Activated CD4-positive, alpha-beta T cell treated with anti-CD3 and anti-CD28 coated beads, Interleukin-2, amount 10 ng/mL, durations not matched to agents 7 days and 5 days (primary cell): ENCODE data around the gene SNAP47. TPM values are rescaled to one million over a fixed set of nuclear protein-coding genes. Genes with fewer than 3 reads are reported as not detected.

Source experiments
- CTCF ChIA-PET: fragments of 350-600 bp; sonication (Branson Sonifier 250); formaldehyde crosslinking; loops from one replicate; lab custom pipeline; 2021; ENCODE audit warnings: antibody characterized with exemption; lab: Charles Lee
- POLR2A ChIA-PET: fragments of 350-600 bp; sonication (Branson Sonifier 250); formaldehyde crosslinking; loops from one replicate; lab custom pipeline; 2021; ENCODE audit warnings: antibody characterized with exemption; lab: Charles Lee
- DNase-seq: peaks from one replicate; pipeline ENCODE4 v3.0.0-alpha.2; 2020
- H3K27ac Mint-ChIP-seq: one replicate; pipeline ENCODE4 v1.8.0; 2021; ENCODE audit warnings: mild to moderate bottlenecking, moderate library complexity, mixed read lengths
- H3K27me3 Mint-ChIP-seq: one replicate; pipeline ENCODE4 v1.8.0; 2021; ENCODE audit warnings: mixed read lengths
- H3K36me3 Mint-ChIP-seq: one replicate; pipeline ENCODE4 v1.8.0; 2021; ENCODE audit warnings: low read depth, mixed read lengths
- H3K4me1 Mint-ChIP-seq: one replicate; pipeline ENCODE4 v1.8.0; 2021; ENCODE audit warnings: mixed read lengths
- H3K4me3 Mint-ChIP-seq: one replicate; pipeline ENCODE4 v1.8.0; 2021; ENCODE audit warnings: mild to moderate bottlenecking, moderate library complexity, mixed read lengths
- H3K9me3 Mint-ChIP-seq: one replicate; pipeline ENCODE4 v1.8.0; 2021; ENCODE audit warnings: mixed read lengths
- total RNA-seq, 2 experiments: library from RNA; stranded (reverse); gene quantifications; one replicate each; pipeline ENCODE4 v1.2.3, GENCODE V29; 2021

The SNAP47 gene
- total RNA-seq, 2 experiments from 2014 or later, result 30.3 TPM

GRCh38 chr1:227809026-227809425, 73.8 kb downstream of the SNAP47 start:
- Mint-ChIP-seq H3K27me3 (peaks cover 15% of the 10 kb centered on the region), H3K36me3 (no peaks in the 10 kb centered on the region), H3K4me1 (peaks cover 10% of the 10 kb centered on the region), H3K27ac (no peak overlapping the region), H3K9me3 (peaks cover 25% of the 10 kb centered on the region), H3K4me3 (no peak overlapping the region)
- no peak for DNase-seq
- ChIA-PET POLR2A (no interaction called here), CTCF (no interaction called here)

DNA sequence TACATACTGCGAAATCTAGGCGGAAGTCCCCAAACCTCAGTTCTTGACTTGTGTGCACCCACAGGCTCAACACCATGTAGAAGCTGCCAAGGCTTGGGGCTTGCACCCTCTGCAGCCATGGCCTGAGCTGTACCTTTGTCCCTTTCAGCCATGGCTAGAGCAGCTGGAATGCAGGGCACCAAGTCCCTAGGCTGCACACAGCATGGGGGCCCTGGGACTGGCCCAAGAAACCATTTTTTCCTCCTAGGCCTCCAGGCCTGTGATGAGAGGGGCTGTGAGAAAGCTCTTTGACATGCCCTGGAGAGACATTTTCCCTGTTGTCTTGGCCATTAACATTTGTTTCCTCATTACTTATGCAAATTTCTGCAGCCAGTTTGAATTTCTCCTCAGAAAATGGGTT, 78.7 kb downstream of the SNAP47 start:
- Mint-ChIP-seq H3K9me3 (peaks cover 27% of the 10 kb centered on the region), H3K27me3 (peaks cover 6% of the 10 kb centered on the region), H3K36me3 (peaks cover 4% of the 10 kb centered on the region), H3K4me3 (no peak overlapping the region), H3K27ac (no peak overlapping the region), H3K4me1 (peaks cover 3% of the 10 kb centered on the region)
- CTCF ChIA-PET, result no interaction called here
- POLR2A ChIA-PET, result no interaction called here
- no peak for DNase-seq

- Mint-ChIP-seq H3K27me3 (peaks cover 12% of the 10 kb centered on the region), H3K9me3 (peaks cover 24% of the 10 kb centered on the region), H3K4me3 (no peak within 1 kb of the TSS), H3K4me1 (no peaks in the 10 kb centered on the region), H3K27ac (no peak within 1 kb of the TSS), H3K36me3 (peaks cover 4% of the 10 kb centered on the region)
- ChIA-PET CTCF (interaction anchor here (0.6 to 0.7 kb wide), 2 partner anchors 47 to 858 kb away, joined by 3 to 4 read pairs; no protein-coding TSS in a partner anchor), POLR2A (no interaction called here)
- DNase-seq, result no peak
These were observed 80.5 kb downstream of the SNAP47 start, which contains the start of gene PRSS38 for GRCh38 chr1:227815468-227816409. Gene PRSS38 (plus strand): TSS chr1:227815675. CDS start chr1:227815717, 42 bp downstream.

GRCh38 chr1:227816750-227817446, 81.7 kb downstream of the SNAP47 start:
- ChIA-PET CTCF (no interaction called here), POLR2A (no interaction called here)
- H3K27ac Mint-ChIP-seq, result no peak overlapping the region
- no peaks in the 10 kb centered on the region for H3K4me1 Mint-ChIP-seq
- no peak for DNase-seq
- peaks cover 26% of the 10 kb centered on the region for H3K9me3 Mint-ChIP-seq
- no peak overlapping the region for H3K4me3 Mint-ChIP-seq
- peaks cover 18% of the 10 kb centered on the region for H3K27me3 Mint-ChIP-seq
- peaks cover 4% of the 10 kb centered on the region for H3K36me3 Mint-ChIP-seq

DNA sequence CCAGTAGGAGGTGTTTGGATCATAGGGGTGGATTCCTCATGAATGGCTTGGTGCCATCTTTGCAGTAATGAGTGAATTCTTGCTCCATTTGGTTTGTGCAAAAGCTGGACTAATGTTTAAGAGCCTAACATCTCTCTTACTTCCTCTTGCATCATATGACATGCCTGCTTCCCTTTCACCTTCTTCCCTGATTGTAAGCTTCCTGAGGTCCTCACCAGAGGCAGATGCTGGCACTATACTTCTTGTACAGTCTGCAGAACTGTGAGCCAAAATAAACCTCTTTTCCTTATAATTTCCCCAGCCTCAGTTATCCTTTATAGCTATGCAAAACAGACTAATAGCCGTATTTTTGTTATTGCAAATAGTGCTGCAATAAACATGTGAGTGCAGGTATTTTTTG, 88.3 kb downstream of the SNAP47 start:
- peaks cover 47% of the 10 kb centered on the region for H3K27me3 Mint-ChIP-seq
- H3K4me1 Mint-ChIP-seq, result peaks cover 1% of the 10 kb centered on the region
- ChIA-PET POLR2A (no interaction called here), CTCF (no interaction called here)
- H3K27ac Mint-ChIP-seq, result no peak overlapping the region
- H3K4me3 Mint-ChIP-seq, result no peak overlapping the region
- DNase-seq, result no peak
- H3K36me3 Mint-ChIP-seq, result no peaks in the 10 kb centered on the region
- peaks cover 16% of the 10 kb centered on the region for H3K9me3 Mint-ChIP-seq

DNA sequence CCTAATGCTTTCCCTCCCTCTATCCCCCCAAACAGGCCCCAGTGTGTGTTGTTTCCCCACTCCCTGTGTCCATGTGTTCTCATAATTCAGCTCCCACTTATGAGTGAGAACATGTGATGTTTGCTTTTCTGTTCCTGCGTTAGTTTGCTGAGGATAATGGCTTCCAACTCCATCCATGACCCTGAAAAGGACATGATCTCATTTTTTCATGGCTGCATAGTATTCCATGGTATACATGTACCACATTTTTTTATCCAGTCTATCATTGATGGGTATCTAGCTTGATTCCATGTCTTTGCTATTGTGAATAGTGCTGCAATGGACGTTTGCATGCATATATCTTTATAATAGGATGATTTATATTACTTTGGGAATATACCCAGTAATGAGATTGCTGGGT, 89.0 kb downstream of the SNAP47 start:
- Mint-ChIP-seq H3K4me1 (peaks cover 1% of the 10 kb centered on the region), H3K36me3 (no peaks in the 10 kb centered on the region), H3K27ac (no peak overlapping the region), H3K9me3 (peaks cover 20% of the 10 kb centered on the region), H3K27me3 (peaks cover 45% of the 10 kb centered on the region), H3K4me3 (no peak overlapping the region)
- ChIA-PET CTCF (no interaction called here), POLR2A (no interaction called here)
- no peak for DNase-seq

- ChIA-PET POLR2A (no interaction called here), CTCF (no interaction called here)
- no peak overlapping the region for H3K27ac Mint-ChIP-seq
- H3K4me1 Mint-ChIP-seq, result peaks cover 1% of the 10 kb centered on the region
- peaks cover 26% of the 10 kb centered on the region for H3K27me3 Mint-ChIP-seq
- H3K9me3 Mint-ChIP-seq, result peaks cover 12% of the 10 kb centered on the region
- H3K36me3 Mint-ChIP-seq, result no peaks in the 10 kb centered on the region
- no peak for DNase-seq
- no peak overlapping the region for H3K4me3 Mint-ChIP-seq
These were observed 93.6 kb downstream of the SNAP47 start for GRCh38 chr1:227828786-227829185.

Other genes with a start within 250 kb of the SNAP47 start
- gene ZNF678, start 171.9 kb upstream of the SNAP47 start, total RNA-seq, result 1 to 10 TPM; 4.2 to 4.5 TPM
- 10 to 100 TPM; 15.4 to 20.0 TPM for gene JMJD4, start 133 bp upstream of the SNAP47 start, total RNA-seq
- gene PRSS38, start 80.2 kb downstream of the SNAP47 start, total RNA-seq, result not detected
- under 1 TPM; 0.32 to 0.40 TPM for gene WNT9A, start 212.5 kb downstream of the SNAP47 start, total RNA-seq